HK-2 (cell line): Measurements from ENCODE around the gene DIAPH3.
"Not testable (repeated sequence)": the region's sequence is repeated elsewhere in the genome, so short reads cannot be mapped to it uniquely, and the experiment has no call there.

ENCODE experiments used
- DNase-seq: peaks from one replicate; pipeline ENCODE4 v3.0.0-alpha.2; 2018; ENCODE audit not compliant: unreplicated experiment

The DIAPH3 gene

GRCh38 chr13:60099631-60100420 lies 63.9 kb downstream of the DIAPH3 start:
- DNase-seq, result no peak

GRCh38 chr13:60095300-60095699 lies 68.4 kb downstream of the DIAPH3 start:
- DNase-seq, result no peak

GRCh38 chr13:60094385-60095088 lies 69.2 kb downstream of the DIAPH3 start:
- no peak for DNase-seq

GRCh38 chr13:60093425-60094019 lies 70.2 kb downstream of the DIAPH3 start:
- no peak for DNase-seq

GRCh38 chr13:60091573-60091972 lies 72.2 kb downstream of the DIAPH3 start:
- no peak for DNase-seq

GRCh38 chr13:60090574-60090973 lies 73.2 kb downstream of the DIAPH3 start:
- DNase-seq, result no peak

- not testable (repeated sequence) for DNase-seq
These were observed 79.9 kb downstream of the DIAPH3 start for GRCh38 chr13:60083780-60084179.

- no peak for DNase-seq
These were observed 82.9 kb downstream of the DIAPH3 start for GRCh38 chr13:60080850-60081249.

- DNase-seq, result no peak
These were observed 85.5 kb downstream of the DIAPH3 start for GRCh38 chr13:60078226-60078625.

- no peak for DNase-seq
These were observed 87.9 kb downstream of the DIAPH3 start for GRCh38 chr13:60075850-60076249.

GRCh38 chr13:60074397-60074796 lies 89.3 kb downstream of the DIAPH3 start:
- no peak for DNase-seq

GRCh38 chr13:60066226-60066625 lies 97.5 kb downstream of the DIAPH3 start:
- no peak for DNase-seq

GRCh38 chr13:60062502-60062901 lies 101.2 kb downstream of the DIAPH3 start:
- no peak for DNase-seq

- no peak for DNase-seq
These were observed 102.0 kb downstream of the DIAPH3 start for GRCh38 chr13:60061737-60062136.

GRCh38 chr13:60051754-60052285 lies 111.9 kb downstream of the DIAPH3 start:
- no peak for DNase-seq

GRCh38 chr13:60048353-60048752 lies 115.4 kb downstream of the DIAPH3 start:
- DNase-seq, result not testable (repeated sequence)

GRCh38 chr13:60047918-60048317 lies 115.8 kb downstream of the DIAPH3 start:
- no peak for DNase-seq

- DNase-seq, result no peak
These were observed 119.4 kb downstream of the DIAPH3 start for GRCh38 chr13:60044321-60044720.

- DNase-seq, result no peak
These were observed 120.5 kb downstream of the DIAPH3 start for GRCh38 chr13:60043262-60043661.

GRCh38 chr13:60040668-60041067 lies 123.1 kb downstream of the DIAPH3 start:
- DNase-seq, result not testable (repeated sequence)

GRCh38 chr13:60035874-60036273 lies 127.9 kb downstream of the DIAPH3 start:
- DNase-seq, result no peak

- DNase-seq, result no peak
These were observed 130.9 kb downstream of the DIAPH3 start for GRCh38 chr13:60032851-60033250.

GRCh38 chr13:60028021-60028420 lies 135.7 kb downstream of the DIAPH3 start:
- no peak for DNase-seq
